Uterus (tissue), 2 donors: Measurements from ENCODE around the gene NMNAT3.

Experiments used
- CTCF ChIP-seq, 4 experiments: fragments of 200-600 bp in 2 of 4; fragments of 450-650 bp in 2 of 4; sonication (generic) in 2 of 4; IDR thresholded peaks; one replicate each; pipeline ENCODE4 v1.5.1; 2016 to 2019; ENCODE audit warnings: antibody characterized with exemption in 4 of 4, mild to moderate bottlenecking in 2 of 4, moderate library complexity in 1 of 4
- POLR2A ChIP-seq, 2 donors: fragments of 450-650 bp; IDR thresholded peaks; one replicate each; pipeline ENCODE4 v1.6.1; 2016; ENCODE audit warnings: antibody characterized with exemption in 2 of 2, mild to moderate bottlenecking in 1 of 2, moderate library complexity in 1 of 2

GRCh38 chr3:139578783-139579182, 99.0 kb downstream of the NMNAT3 start:
- no peak for TF ChIP-seq CTCF (IDR thresholded peaks at IDR 0.05)
- no peak for TF ChIP-seq POLR2A (IDR thresholded peaks at IDR 0.05)
